PC-3 (cell line): ENCODE results near the gene ZCCHC24. TPM values are rescaled to one million over a fixed set of nuclear protein-coding genes. Genes with fewer than 3 reads are reported as not detected.

ENCODE experiments used
- ATAC-seq: fragments of 200-7000 bp; cut with Tn5 transposase; 2 replicates; pipeline ENCODE4 v1.9.1; 2020; ENCODE audit warnings: mild to moderate bottlenecking, moderate library complexity
- BruUV-seq: library from RNA; stranded (reverse); fragments of 400-500 nt; replicated peaks from 2 replicates; lab custom pipeline; 2021; lab: Mats Ljungman, UMichigan
- CTCF ChIA-PET: fragments of 300-600 bp; sonication (Branson Sonifier 250); formaldehyde crosslinking; loops from one replicate; lab custom pipeline; 2022; ENCODE audit warnings: antibody characterized with exemption; lab: Charles Lee
- POLR2A ChIA-PET: fragments of 300-600 bp; sonication (Branson Sonifier 250); formaldehyde crosslinking; loops from one replicate; lab custom pipeline; 2022; ENCODE audit warnings: antibody characterized with exemption; ENCODE audit not compliant: unreplicated experiment; lab: Charles Lee
- DNase-seq: peaks from one replicate; pipeline ENCODE4 v3.0.0-alpha.2; 2015
- H2AFZ ChIP-seq: fragments of 300-600 bp; sonication (generic); 2 replicates; pipeline ENCODE4 v1.6.0; 2016; ENCODE audit warnings: antibody characterized with exemption, low read length
- H3F3A ChIP-seq: fragments of 300-600 bp; sonication (generic); one replicate; pipeline ENCODE4 v1.6.0; 2017; ENCODE audit warnings: antibody characterized with exemption, low read length, control low read depth, mild to moderate bottlenecking; ENCODE audit not compliant: unreplicated experiment
- H3K27ac ChIP-seq: fragments of 300-600 bp; sonication (generic); 2 replicates; pipeline ENCODE4 v1.5.1; 2016; ENCODE audit warnings: mild to moderate bottlenecking, low read length
- H3K27me3 ChIP-seq: fragments of 300-600 bp; sonication (generic); 2 replicates; pipeline ENCODE4 v1.6.1; 2016; ENCODE audit warnings: low read length, mixed read lengths
- H3K36me3 ChIP-seq: fragments of 300-600 bp; sonication (generic); 2 replicates; pipeline ENCODE4 v1.6.1; 2016; ENCODE audit warnings: low read depth, mixed run types, low read length, mixed read lengths
- H3K4me1 ChIP-seq: fragments of 300-600 bp; sonication (generic); 2 replicates; pipeline ENCODE4 v1.5.1; 2016; ENCODE audit warnings: low read length; ENCODE audit not compliant: insufficient read depth
- H3K4me2 ChIP-seq: fragments of 300-600 bp; sonication (generic); 2 replicates; pipeline ENCODE4 v1.6.0; 2016; ENCODE audit warnings: low read length
- H3K4me3 ChIP-seq: fragments of 300-600 bp; sonication (generic); 2 replicates; pipeline ENCODE4 v1.5.1; 2016; ENCODE audit warnings: mild to moderate bottlenecking, low read length, mixed read lengths
- H3K79me2 ChIP-seq: fragments of 300-600 bp; sonication (generic); 2 replicates; pipeline ENCODE4 v1.6.1; 2017; ENCODE audit warnings: low read length, mixed read lengths
- H3K9ac ChIP-seq: fragments of 300-600 bp; sonication (generic); 2 replicates; pipeline ENCODE4 v1.6.0; 2016; ENCODE audit warnings: mild to moderate bottlenecking, low read length
- H3K9me2 ChIP-seq: fragments of 300-600 bp; sonication (generic); replicated peaks from 2 replicates; pipeline ENCODE4 v1.6.1; 2016; ENCODE audit warnings: mixed run types, low read length, mixed read lengths
- H3K9me3 ChIP-seq: fragments of 300-600 bp; sonication (generic); 2 replicates; pipeline ENCODE4 v1.6.1; 2016; ENCODE audit warnings: low read length, mixed read lengths
- H4K20me1 ChIP-seq: fragments of 300-600 bp; sonication (generic); 2 replicates; pipeline ENCODE4 v1.6.1; 2016; ENCODE audit warnings: low read length, mixed read lengths
- EZH2 ChIP-seq: fragments of 300-600 bp; sonication (generic); IDR thresholded peaks from one replicate; pipeline ENCODE4 v1.6.1; 2017; ENCODE audit warnings: antibody characterized with exemption, mild to moderate bottlenecking, low read length; ENCODE audit not compliant: unreplicated experiment
- EZH2phosphoT487 ChIP-seq: fragments of 300-600 bp; sonication (generic); IDR thresholded peaks from 2 replicates; pipeline ENCODE4 v1.6.1; 2018; ENCODE audit warnings: mild to moderate bottlenecking, antibody characterized with exemption, low read length, borderline replicate concordance
- intact Hi-C: fragments of 100-400 bp; cut with micrococcal nuclease; formaldehyde crosslinking; loops from 2 replicates; pipeline ENCODE4 v1.9.0; 2023
- total RNA-seq: library from RNA; depleted of rRNA; stranded (reverse); fragments of >200 nt; gene quantifications from 2 replicates; pipeline ENCODE4 v1.2.3, GENCODE V29; 2014
- TF ChIP-seq, protein P1 (sequence below): fragments of 300-600 bp; sonication (generic); conservative IDR thresholded peaks from 2 replicates; pipeline ENCODE4 v1.5.1; 2017; ENCODE audit warnings: antibody characterized with exemption, low read depth, mild to moderate bottlenecking, low read length

The ZCCHC24 gene
- total RNA-seq, 1 experiment from 2014 or later, result 32.9 TPM

DNA sequence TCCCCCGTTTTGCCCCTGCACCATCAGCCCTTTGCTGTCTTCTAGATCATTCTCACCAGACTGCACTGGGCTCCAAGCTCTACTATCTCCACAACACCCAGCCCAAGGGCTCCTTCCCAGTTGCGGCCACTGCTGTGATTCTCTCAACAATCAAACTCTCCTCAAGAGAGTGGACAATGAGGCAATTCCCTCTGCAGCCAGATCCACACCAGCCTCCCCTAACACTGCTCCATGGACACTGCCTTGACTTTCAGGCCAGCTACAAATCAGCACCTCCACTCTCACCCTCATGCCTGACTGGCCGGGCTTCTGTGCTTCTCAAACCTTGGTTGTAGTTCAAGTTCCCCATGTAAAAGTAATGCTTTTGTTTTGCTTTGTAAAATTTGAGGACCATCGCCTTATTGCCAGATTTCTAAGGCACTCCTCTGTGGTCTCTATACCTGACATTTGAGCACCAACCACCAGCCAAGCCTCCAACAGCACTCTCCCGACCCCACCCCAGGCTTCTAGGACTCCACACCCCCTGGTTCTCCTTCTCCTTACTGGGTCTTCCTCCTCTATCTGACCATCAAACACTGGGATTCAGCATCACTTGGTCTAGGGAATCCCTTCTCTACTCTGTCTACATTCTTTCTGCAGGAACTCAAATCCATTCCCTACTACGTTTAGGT is 52.8 kb downstream of the ZCCHC24 start:
- Histone ChIP-seq H3K79me2 (no peaks in the 10 kb centered on the region), H3K27ac (no peak overlapping the region), H3K9me2 (no peaks in the 10 kb centered on the region), H3F3A (no peaks in the 10 kb centered on the region), H3K36me3 (no peaks in the 10 kb centered on the region; the same call in 1 of the 2 replicates), H3K4me1 (no peaks in the 10 kb centered on the region), H3K4me2 (no peak overlapping the region), H3K27me3 (no peaks in the 10 kb centered on the region), H3K9ac (no peak overlapping the region), H3K4me3 (no peak overlapping the region), H2AFZ (no peak overlapping the region), H3K9me3 (no peaks in the 10 kb centered on the region), H4K20me1 (no peaks in the 10 kb centered on the region)
- no TSS peak for BruUV-seq
- no peak for DNase-seq
- intact Hi-C loops, result no loop called here
- TF ChIP-seq, protein P1, sequence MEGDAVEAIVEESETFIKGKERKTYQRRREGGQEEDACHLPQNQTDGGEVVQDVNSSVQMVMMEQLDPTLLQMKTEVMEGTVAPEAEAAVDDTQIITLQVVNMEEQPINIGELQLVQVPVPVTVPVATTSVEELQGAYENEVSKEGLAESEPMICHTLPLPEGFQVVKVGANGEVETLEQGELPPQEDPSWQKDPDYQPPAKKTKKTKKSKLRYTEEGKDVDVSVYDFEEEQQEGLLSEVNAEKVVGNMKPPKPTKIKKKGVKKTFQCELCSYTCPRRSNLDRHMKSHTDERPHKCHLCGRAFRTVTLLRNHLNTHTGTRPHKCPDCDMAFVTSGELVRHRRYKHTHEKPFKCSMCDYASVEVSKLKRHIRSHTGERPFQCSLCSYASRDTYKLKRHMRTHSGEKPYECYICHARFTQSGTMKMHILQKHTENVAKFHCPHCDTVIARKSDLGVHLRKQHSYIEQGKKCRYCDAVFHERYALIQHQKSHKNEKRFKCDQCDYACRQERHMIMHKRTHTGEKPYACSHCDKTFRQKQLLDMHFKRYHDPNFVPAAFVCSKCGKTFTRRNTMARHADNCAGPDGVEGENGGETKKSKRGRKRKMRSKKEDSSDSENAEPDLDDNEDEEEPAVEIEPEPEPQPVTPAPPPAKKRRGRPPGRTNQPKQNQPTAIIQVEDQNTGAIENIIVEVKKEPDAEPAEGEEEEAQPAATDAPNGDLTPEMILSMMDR, result no peak
- TF ChIP-seq EZH2phosphoT487, result no peak
- TF ChIP-seq EZH2, result no peak
- CTCF ChIA-PET, result no interaction called here
- POLR2A ChIA-PET, result interaction anchor here (0.6 kb wide), 1 partner anchor 60 kb away, joined by 6 read pairs; no protein-coding TSS in a partner anchor
- ATAC-seq, result no peak

DNA sequence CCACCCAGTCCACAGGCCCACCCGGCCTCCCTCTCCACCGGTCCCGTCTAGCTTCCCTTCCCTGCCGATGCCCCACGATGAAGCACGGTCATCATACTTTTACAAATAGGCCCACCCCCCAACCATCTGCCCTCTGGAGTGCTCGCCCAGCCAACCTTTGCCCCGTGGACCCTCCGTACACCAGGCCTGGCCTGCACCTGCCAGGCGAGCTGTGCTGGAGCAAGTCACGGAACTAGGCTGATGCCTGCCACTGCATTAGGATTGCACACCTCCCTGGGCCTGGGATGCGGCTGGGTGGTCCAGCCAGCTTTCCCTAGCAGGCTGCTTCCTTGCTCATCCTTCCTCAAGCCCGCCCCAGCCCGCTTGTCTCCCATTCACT is 53.4 kb downstream of the ZCCHC24 start:
- no peak overlapping the region for H3K9ac ChIP-seq
- DNase-seq (no peak), ATAC-seq (no peak)
- intact Hi-C loops, result no loop called here
- H3K9me2 ChIP-seq, result no peaks in the 10 kb centered on the region
- H3K4me1 ChIP-seq, result no peaks in the 10 kb centered on the region
- TF ChIP-seq EZH2phosphoT487 (no peak), EZH2 (no peak)
- TF ChIP-seq, protein P1, result no peak
- ChIA-PET POLR2A (interaction anchor here (0.6 kb wide), 2 partner anchors 60 to 76 kb away, joined by 3 to 6 read pairs; no protein-coding TSS in a partner anchor), CTCF (no interaction called here)
- no TSS peak for BruUV-seq
- H3F3A ChIP-seq, result no peaks in the 10 kb centered on the region
- no peaks in the 10 kb centered on the region for H4K20me1 ChIP-seq
- no peak overlapping the region for H3K4me3 ChIP-seq
- no peaks in the 10 kb centered on the region for H3K27me3 ChIP-seq
- H2AFZ ChIP-seq, result no peak overlapping the region
- no peaks in the 10 kb centered on the region for H3K79me2 ChIP-seq
- H3K9me3 ChIP-seq, result no peaks in the 10 kb centered on the region
- H3K4me2 ChIP-seq, result no peak overlapping the region
- no peak overlapping the region for H3K27ac ChIP-seq
- no peaks in the 10 kb centered on the region; the same call in 1 of the 2 replicates for H3K36me3 ChIP-seq
